ENCODE data around the gene ERBB2. TPM values are rescaled to one million over a fixed set of nuclear protein-coding genes. Genes with fewer than 3 reads are reported as not detected.

ERBB2 gene
- total and polyA plus RNA-seq, 10 of the 15 experiments (the other 5 are each of a cell fraction or from before 2014, with no cell fraction given), result 0.39 to 7.0 (median 4.3) TPM

DNA sequence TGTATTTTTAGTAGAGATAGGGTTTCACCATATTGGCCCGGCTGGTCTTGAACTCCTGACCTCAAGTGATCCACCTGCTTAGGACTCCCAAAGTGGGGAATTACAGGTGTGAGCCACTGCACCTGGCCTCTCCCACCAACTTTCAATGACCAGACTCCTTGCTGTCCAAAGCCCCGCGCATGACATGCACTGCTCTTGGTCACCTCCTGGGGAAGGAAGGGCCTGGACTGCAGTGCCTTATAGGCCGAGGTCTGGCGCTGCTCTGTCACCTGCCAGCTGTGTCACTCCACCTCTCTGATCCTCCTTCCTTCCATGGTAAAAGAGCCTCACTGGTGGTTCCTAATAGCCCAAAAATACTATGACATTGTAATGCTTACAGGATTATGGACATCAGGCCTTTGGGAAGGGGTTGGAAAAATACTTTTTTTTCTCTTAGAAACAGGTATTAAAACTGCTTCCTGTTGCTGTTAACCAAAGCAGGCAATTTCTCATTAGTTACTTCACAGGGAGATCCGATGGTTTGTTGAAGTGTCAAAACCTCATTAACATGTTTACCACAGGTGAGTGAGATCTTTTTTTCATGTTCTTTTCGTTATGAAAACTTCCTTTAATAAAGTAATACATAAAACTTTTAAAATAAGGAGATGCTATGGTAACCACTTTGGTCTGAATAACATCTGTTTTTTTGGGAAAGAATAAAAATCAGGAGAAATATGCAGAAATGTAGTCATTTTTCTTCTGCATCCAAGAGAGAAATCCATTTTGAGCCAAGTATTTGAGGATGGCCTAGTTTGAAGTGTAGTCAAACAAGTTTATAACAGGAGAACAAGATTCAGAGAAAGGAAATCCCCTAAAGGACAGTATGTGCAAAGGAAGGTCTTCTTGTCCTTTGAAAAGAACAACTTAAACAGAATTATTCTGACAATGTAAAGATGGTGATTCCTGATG lies 73.4 kb downstream of the ERBB2 start:
- BruUV-seq (replicated peaks), result no TSS peak
- no peaks in the 10 kb centered on the region for H3K27me3 ChIP-seq (replicated peaks in 1 of 2; ENCODE audit: control insufficient read depth in 2 of 2, insufficient read depth in 2 of 2, low read length in 1 of 2)
- peak overlapping the region; percentile 79 for H3K4me3 ChIP-seq
- FAIRE-seq (no peak), ATAC-seq (no peak), DNase-seq (ENCODE audit: low read depth, low spot score) (no peak)
- intact Hi-C loops (cut with micrococcal nuclease; ENCODE audit: unreplicated experiment) (loop anchor here (1.0 to 5.0 kb wide), 2 partner anchors 15 to 74 kb away; no protein-coding TSS in a partner anchor), in situ Hi-C loops (cut with MboI) (no loop called here)
- peaks cover 93% of the 10 kb centered on the region for H3K79me2 ChIP-seq (ENCODE audit: control insufficient read depth, insufficient read depth, low read length)
- H3K9ac ChIP-seq (ENCODE audit: control insufficient read depth, insufficient read depth, low read length), result peak overlapping the region; percentile 52
- peak overlapping the region; percentile 97 for H3K4me2 ChIP-seq (ENCODE audit: control insufficient read depth, insufficient read depth)
- peaks cover 7 to 30% of the 10 kb centered on the region in 2 experiments for H3K36me3 ChIP-seq (ENCODE audit: control insufficient read depth in 2 of 2, insufficient read depth in 2 of 2, low read length in 1 of 2)
- RAD21 ChIA-PET (ENCODE audit: unreplicated experiment), result interaction anchor here (1.2 to 2.0 kb wide), 3 partner anchors 10 to 89 kb away, joined by 4 to 18 read pairs (median 4); no protein-coding TSS in a partner anchor
- H3K27ac ChIP-seq (ENCODE audit: control insufficient read depth, insufficient read depth), result peak overlapping the region; percentile 95
- POLR2A ChIA-PET, result interaction anchor here (1.2 kb wide), 1 partner anchor 16 kb away, joined by 8 read pairs; no protein-coding TSS in a partner anchor
- CTCF ChIA-PET, result interaction anchor here (0.6 to 0.9 kb wide), 2 partner anchors 18 to 49 kb away, joined by 3 read pairs; no protein-coding TSS in a partner anchor
- H3K4me1 ChIP-seq (ENCODE audit: control insufficient read depth, insufficient read depth, low read length), result peaks cover 64% of the 10 kb centered on the region
- no peak overlapping the region for H2AFZ ChIP-seq (ENCODE audit: control insufficient read depth, low read depth, low read length)
- no peaks in the 10 kb centered on the region for H4K20me1 ChIP-seq (ENCODE audit: control insufficient read depth, insufficient read depth)
- SMC1A ChIA-PET (ENCODE audit: uncharacterized antibody, unreplicated experiment), result interaction anchor here (0.7 to 4.9 kb wide), 5 partner anchors 17 to 89 kb away, joined by 3 to 59 read pairs (median 3); no protein-coding TSS in a partner anchor
- WGBS (ENCODE audit: insufficient coverage, insufficient replicate concordance, low lambda C conversion rate, missing lambda C conversion rate), result 39% methylated on average over 7 of the region's 7 CpGs
- H3K9me3 ChIP-seq (replicated peaks; ENCODE audit: control insufficient read depth, insufficient read depth, low read length), result no peaks in the 10 kb centered on the region; the same call in 2 of the 3 replicates
- TF ChIP-seq MTA2 (IDR thresholded peaks at IDR 0.05; ENCODE audit: low read depth) (peak; percentile 89), PBX3 (IDR thresholded peaks at IDR 0.05; ENCODE audit: insufficient replicate concordance, low read depth, low read length) (no peak), ZNF217 (IDR thresholded peaks at IDR 0.05) (no peak), RUNX3 (IDR thresholded peaks at IDR 0.05; ENCODE audit: low read length) (peak; percentile 4), SIN3A (IDR thresholded peaks at IDR 0.05; ENCODE audit: low read depth, low read length) (no peak), CTCF (IDR thresholded peaks at IDR 0.05 in 2 of 3, conservative IDR thresholded peaks at IDR 0.05 in 1 of 3; ENCODE audit: control insufficient read depth in 2 of 3, extremely low read depth in 1 of 3, insufficient read depth in 1 of 3, low read depth in 3 of 3, low read length in 3 of 3) (0 out of 6 replicates have a peak, but pooled peaks of 1 of the 3 experiments have one; percentile 4), ATF7 (IDR thresholded peaks at IDR 0.05; ENCODE audit: low read depth) (peak; percentile 33; the same call in 1 of the 2 replicates), MYC (IDR thresholded peaks at IDR 0.05; ENCODE audit: insufficient read depth, insufficient read length, insufficient replicate concordance, low read length, severe bottlenecking) (no peak), ZNF384 (IDR thresholded peaks at IDR 0.05; ENCODE audit: borderline replicate concordance, low read depth, low read length) (0 out of 2 replicates have a peak, but pooled peaks have one; percentile 14), JUNB (IDR thresholded peaks at IDR 0.05) (no peak), BHLHE40 (IDR thresholded peaks at IDR 0.05; ENCODE audit: borderline replicate concordance in 1 of 2, low read depth in 2 of 2, low read length in 1 of 2) (peak in 1 of 2 experiments; percentile 33; a peak in 1 of 4 replicates), EP300 (IDR thresholded peaks at IDR 0.05; ENCODE audit: borderline replicate concordance in 1 of 2, control insufficient read depth in 1 of 2, low read depth in 2 of 2, low read length in 2 of 2) (peak; percentile 43 to 54; a peak in 2 of 4 replicates), IKZF2 (IDR thresholded peaks at IDR 0.05) (peak; percentile 69 to 70), GATAD2B (conservative IDR thresholded peaks at IDR 0.05; ENCODE audit: low read depth) (0 out of 2 replicates have a peak, but pooled peaks have one; percentile 32), PAX8 (IDR thresholded peaks at IDR 0.05) (0 out of 2 replicates have a peak, but pooled peaks have one; percentile 72)
- TF ChIP-seq, protein P1, sequence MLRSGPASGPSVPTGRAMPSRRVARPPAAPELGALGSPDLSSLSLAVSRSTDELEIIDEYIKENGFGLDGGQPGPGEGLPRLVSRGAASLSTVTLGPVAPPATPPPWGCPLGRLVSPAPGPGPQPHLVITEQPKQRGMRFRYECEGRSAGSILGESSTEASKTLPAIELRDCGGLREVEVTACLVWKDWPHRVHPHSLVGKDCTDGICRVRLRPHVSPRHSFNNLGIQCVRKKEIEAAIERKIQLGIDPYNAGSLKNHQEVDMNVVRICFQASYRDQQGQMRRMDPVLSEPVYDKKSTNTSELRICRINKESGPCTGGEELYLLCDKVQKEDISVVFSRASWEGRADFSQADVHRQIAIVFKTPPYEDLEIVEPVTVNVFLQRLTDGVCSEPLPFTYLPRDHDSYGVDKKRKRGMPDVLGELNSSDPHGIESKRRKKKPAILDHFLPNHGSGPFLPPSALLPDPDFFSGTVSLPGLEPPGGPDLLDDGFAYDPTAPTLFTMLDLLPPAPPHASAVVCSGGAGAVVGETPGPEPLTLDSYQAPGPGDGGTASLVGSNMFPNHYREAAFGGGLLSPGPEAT (IDR thresholded peaks at IDR 0.05; ENCODE audit: low read depth), result 0 out of 2 replicates have a peak, but pooled peaks have one; percentile 47
